ENCODE measurements around the gene ANKRD13D. TPM values are rescaled to one million over a fixed set of nuclear protein-coding genes. Genes with fewer than 3 reads are reported as not detected.

Gene ANKRD13D
- total RNA-seq, 1 donor from 2014 or later, result 40.8 TPM

GRCh38 chr11:67313125-67313890, 24.2 kb downstream of the ANKRD13D start:
- Mint-ChIP-seq H3K27ac (ENCODE audit: unreplicated experiment) (no peak overlapping the region), H3K4me3 (ENCODE audit: unreplicated experiment) (no peak overlapping the region), H3K9me3 (ENCODE audit: unreplicated experiment) (no peaks in the 10 kb centered on the region), H3K36me3 (ENCODE audit: low read depth, unreplicated experiment) (peaks cover 3% of the 10 kb centered on the region), H3K27me3 (ENCODE audit: low read depth, unreplicated experiment) (no peaks in the 10 kb centered on the region), H3K4me1 (ENCODE audit: low read depth, unreplicated experiment) (no peaks in the 10 kb centered on the region)
- no peak for DNase-seq (ENCODE audit: low read depth)
- H3K27me3 ChIP-seq (ENCODE audit: insufficient read depth, low read length), result no peaks in the 10 kb centered on the region
- no peak overlapping the region for H3K9ac ChIP-seq (ENCODE audit: low read length)
- H3K4me1 ChIP-seq (ENCODE audit: insufficient read depth, low read length), result peaks cover 3% of the 10 kb centered on the region
- no peak for FAIRE-seq
- H3K27ac ChIP-seq (ENCODE audit: low read depth, low read length), result no peak overlapping the region
- no peak overlapping the region for H2AFZ ChIP-seq (ENCODE audit: low read depth, low read length)
- H4K20me1 ChIP-seq (ENCODE audit: insufficient read depth, low read length), result no peaks in the 10 kb centered on the region
- H3K36me3 ChIP-seq (ENCODE audit: insufficient read depth, low read length), result no peaks in the 10 kb centered on the region
- TF ChIP-seq CTCF (IDR thresholded peaks at IDR 0.05; ENCODE audit: insufficient read depth, low read depth, low read length), result no peak
- TF ChIP-seq EZH2 (IDR thresholded peaks at IDR 0.05; ENCODE audit: insufficient read depth, low read length), result no peak
- H3K4me3 ChIP-seq (ENCODE audit: insufficient read depth, low read depth, low read length), result no peak overlapping the region
- H3K79me2 ChIP-seq (ENCODE audit: insufficient read depth, low read length), result no peaks in the 10 kb centered on the region
- no peaks in the 10 kb centered on the region for H3K9me3 ChIP-seq (ENCODE audit: insufficient read depth, low read depth, low read length)
- H3K4me2 ChIP-seq (ENCODE audit: low read length), result no peak overlapping the region

- no peak overlapping the region for H3K4me2 ChIP-seq (ENCODE audit: low read length)
- no peaks in the 10 kb centered on the region for H3K27me3 ChIP-seq (ENCODE audit: insufficient read depth, low read length)
- no peaks in the 10 kb centered on the region for H3K36me3 ChIP-seq (ENCODE audit: insufficient read depth, low read length)
- Mint-ChIP-seq H3K27me3 (ENCODE audit: low read depth, unreplicated experiment) (peaks cover 3% of the 10 kb centered on the region), H3K4me3 (ENCODE audit: unreplicated experiment) (no peak overlapping the region), H3K4me1 (ENCODE audit: low read depth, unreplicated experiment) (no peaks in the 10 kb centered on the region), H3K9me3 (ENCODE audit: unreplicated experiment) (no peaks in the 10 kb centered on the region), H3K36me3 (ENCODE audit: low read depth, unreplicated experiment) (peaks cover 3% of the 10 kb centered on the region), H3K27ac (ENCODE audit: unreplicated experiment) (no peak overlapping the region)
- no peak for FAIRE-seq
- H3K79me2 ChIP-seq (ENCODE audit: insufficient read depth, low read length), result no peaks in the 10 kb centered on the region
- no peaks in the 10 kb centered on the region for H4K20me1 ChIP-seq (ENCODE audit: insufficient read depth, low read length)
- no peak overlapping the region for H3K27ac ChIP-seq (ENCODE audit: low read depth, low read length)
- no peak overlapping the region for H3K4me3 ChIP-seq (ENCODE audit: insufficient read depth, low read depth, low read length)
- H2AFZ ChIP-seq (ENCODE audit: low read depth, low read length), result no peak overlapping the region
- no peak overlapping the region for H3K9ac ChIP-seq (ENCODE audit: low read length)
- no peaks in the 10 kb centered on the region for H3K9me3 ChIP-seq (ENCODE audit: insufficient read depth, low read depth, low read length)
- DNase-seq (ENCODE audit: low read depth), result no peak
- H3K4me1 ChIP-seq (ENCODE audit: insufficient read depth, low read length), result peaks cover 5% of the 10 kb centered on the region
- TF ChIP-seq EZH2 (IDR thresholded peaks at IDR 0.05; ENCODE audit: insufficient read depth, low read length), result no peak
- TF ChIP-seq CTCF (IDR thresholded peaks at IDR 0.05; ENCODE audit: insufficient read depth, low read depth, low read length), result no peak
These were observed 25.1 kb downstream of the ANKRD13D start for GRCh38 chr11:67314218-67314617.

- H3K27ac ChIP-seq (ENCODE audit: low read depth, low read length), result no peak overlapping the region
- Mint-ChIP-seq H3K4me3 (ENCODE audit: unreplicated experiment) (peak overlapping the region; percentile 34), H3K27ac (ENCODE audit: unreplicated experiment) (no peak overlapping the region), H3K4me1 (ENCODE audit: low read depth, unreplicated experiment) (no peaks in the 10 kb centered on the region), H3K36me3 (ENCODE audit: low read depth, unreplicated experiment) (peaks cover 1% of the 10 kb centered on the region), H3K9me3 (ENCODE audit: unreplicated experiment) (no peaks in the 10 kb centered on the region), H3K27me3 (ENCODE audit: low read depth, unreplicated experiment) (peaks cover 4% of the 10 kb centered on the region)
- no peak overlapping the region for H2AFZ ChIP-seq (ENCODE audit: low read depth, low read length)
- H3K4me1 ChIP-seq (ENCODE audit: insufficient read depth, low read length), result peaks cover 5% of the 10 kb centered on the region
- H3K9me3 ChIP-seq (ENCODE audit: insufficient read depth, low read depth, low read length), result no peaks in the 10 kb centered on the region
- DNase-seq (ENCODE audit: low read depth) (no peak), FAIRE-seq (no peak)
- H3K4me2 ChIP-seq (ENCODE audit: low read length), result no peak overlapping the region
- no peaks in the 10 kb centered on the region for H3K27me3 ChIP-seq (ENCODE audit: insufficient read depth, low read length)
- H3K36me3 ChIP-seq (ENCODE audit: insufficient read depth, low read length), result no peaks in the 10 kb centered on the region
- no peaks in the 10 kb centered on the region for H4K20me1 ChIP-seq (ENCODE audit: insufficient read depth, low read length)
- TF ChIP-seq EZH2 (IDR thresholded peaks at IDR 0.05; ENCODE audit: insufficient read depth, low read length) (no peak), CTCF (IDR thresholded peaks at IDR 0.05; ENCODE audit: insufficient read depth, low read depth, low read length) (no peak)
- no peak overlapping the region for H3K9ac ChIP-seq (ENCODE audit: low read length)
- H3K79me2 ChIP-seq (ENCODE audit: insufficient read depth, low read length), result no peaks in the 10 kb centered on the region
- H3K4me3 ChIP-seq (ENCODE audit: insufficient read depth, low read depth, low read length), result no peak overlapping the region
These were observed 26.3 kb downstream of the ANKRD13D start for GRCh38 chr11:67315325-67315909.

Data from astrocyte (in vitro differentiated cells and primary cell).